GM21576 (cell line): ENCODE measurements around the gene SEC14L1.
"Not testable (repeated sequence)": the region's sequence is repeated elsewhere in the genome, so short reads cannot be mapped to it uniquely, and the experiment has no call there.

Experiments used
- ATAC-seq: cut with Tn5 transposase; IDR thresholded peaks from one replicate; pipeline ENCODE4 v1.9.1; 2021; ENCODE audit warnings: mild to moderate bottlenecking, moderate library complexity; ENCODE audit not compliant: unreplicated experiment

The SEC14L1 gene

GRCh38 chr17:77115947-77116346, 24.8 kb upstream of the SEC14L1 start:
- no peak for ATAC-seq

GRCh38 chr17:77116371-77116860, 24.4 kb upstream of the SEC14L1 start:
- no peak for ATAC-seq

GRCh38 chr17:77117415-77117814, 23.4 kb upstream of the SEC14L1 start:
- ATAC-seq, result no peak

- ATAC-seq, result no peak
Measured at GRCh38 chr17:77118251-77118928, 22.4 kb upstream of the SEC14L1 start.

- no peak for ATAC-seq
Measured at GRCh38 chr17:77119668-77120301, 21.0 kb upstream of the SEC14L1 start.

- no peak for ATAC-seq
Measured at GRCh38 chr17:77120868-77121267, 19.9 kb upstream of the SEC14L1 start.

- ATAC-seq, result no peak
Measured at GRCh38 chr17:77124192-77124889, 16.4 kb upstream of the SEC14L1 start.

GRCh38 chr17:77125432-77125901, 15.3 kb upstream of the SEC14L1 start:
- no peak for ATAC-seq

GRCh38 chr17:77126519-77126918, 14.2 kb upstream of the SEC14L1 start:
- no peak for ATAC-seq

- no peak for ATAC-seq
Measured at GRCh38 chr17:77127735-77128361, 12.9 kb upstream of the SEC14L1 start.

- ATAC-seq, result no peak
Measured at GRCh38 chr17:77128896-77129567, 11.7 kb upstream of the SEC14L1 start.

GRCh38 chr17:77129568-77130301, 11.0 kb upstream of the SEC14L1 start:
- ATAC-seq, result no peak

GRCh38 chr17:77130525-77130924, 10.2 kb upstream of the SEC14L1 start:
- ATAC-seq, result no peak

GRCh38 chr17:77131904-77132303, 8.9 kb upstream of the SEC14L1 start:
- ATAC-seq, result no peak

- ATAC-seq, result no peak
Measured at GRCh38 chr17:77132411-77133086, 8.2 kb upstream of the SEC14L1 start.

- ATAC-seq, result no peak
Measured at GRCh38 chr17:77133087-77133638, 7.6 kb upstream of the SEC14L1 start.

GRCh38 chr17:77136420-77136767, 4.4 kb upstream of the SEC14L1 start:
- no peak for ATAC-seq

- ATAC-seq, result no peak
Measured at GRCh38 chr17:77137111-77137510, 3.7 kb upstream of the SEC14L1 start.

GRCh38 chr17:77137886-77138285, 2.9 kb upstream of the SEC14L1 start:
- ATAC-seq, result not testable (repeated sequence)
